DND-41 (cell line): ENCODE measurements around the gene SDCBP2.

Experiments used
- EZH2 ChIP-seq: IDR thresholded peaks from 3 replicates; pipeline ENCODE4 v1.6.1; 2012; ENCODE audit warnings: borderline replicate concordance, low read depth, mild to moderate bottlenecking, moderate library complexity, low read length, inconsistent platforms; ENCODE audit not compliant: severe bottlenecking
- TF ChIP-seq, protein P1 (sequence below): IDR thresholded peaks from 2 replicates; pipeline ENCODE4 v1.5.1; 2012; ENCODE audit warnings: borderline replicate concordance, low read length, moderate library complexity, mild to moderate bottlenecking; ENCODE audit not compliant: poor library complexity, severe bottlenecking; ENCODE audit errors: extremely low read depth

GRCh38 chr20:1345756-1346093 lies 16.8 kb upstream of the SDCBP2 start:
- TF ChIP-seq, protein P1, sequence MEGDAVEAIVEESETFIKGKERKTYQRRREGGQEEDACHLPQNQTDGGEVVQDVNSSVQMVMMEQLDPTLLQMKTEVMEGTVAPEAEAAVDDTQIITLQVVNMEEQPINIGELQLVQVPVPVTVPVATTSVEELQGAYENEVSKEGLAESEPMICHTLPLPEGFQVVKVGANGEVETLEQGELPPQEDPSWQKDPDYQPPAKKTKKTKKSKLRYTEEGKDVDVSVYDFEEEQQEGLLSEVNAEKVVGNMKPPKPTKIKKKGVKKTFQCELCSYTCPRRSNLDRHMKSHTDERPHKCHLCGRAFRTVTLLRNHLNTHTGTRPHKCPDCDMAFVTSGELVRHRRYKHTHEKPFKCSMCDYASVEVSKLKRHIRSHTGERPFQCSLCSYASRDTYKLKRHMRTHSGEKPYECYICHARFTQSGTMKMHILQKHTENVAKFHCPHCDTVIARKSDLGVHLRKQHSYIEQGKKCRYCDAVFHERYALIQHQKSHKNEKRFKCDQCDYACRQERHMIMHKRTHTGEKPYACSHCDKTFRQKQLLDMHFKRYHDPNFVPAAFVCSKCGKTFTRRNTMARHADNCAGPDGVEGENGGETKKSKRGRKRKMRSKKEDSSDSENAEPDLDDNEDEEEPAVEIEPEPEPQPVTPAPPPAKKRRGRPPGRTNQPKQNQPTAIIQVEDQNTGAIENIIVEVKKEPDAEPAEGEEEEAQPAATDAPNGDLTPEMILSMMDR, result no peak
- no peak for TF ChIP-seq EZH2
